Fibroblast of pulmonary artery (primary cell): ENCODE measurements around the gene LENG1.
"Not testable (repeated sequence)": the region's sequence is repeated elsewhere in the genome, so short reads cannot be mapped to it uniquely, and the experiment has no call there.

Experiments
- DNase-seq: peaks from one replicate; pipeline ENCODE4 v3.0.0-alpha.2; 2010; ENCODE audit warnings: low read depth
- H3K4me3 ChIP-seq: replicated peaks from 2 replicates; pipeline ENCODE4 v1.5.1; 2011; ENCODE audit warnings: low read depth, mild to moderate bottlenecking, control low read depth, low read length, moderate library complexity
- TF ChIP-seq, protein P1 (sequence below): IDR thresholded peaks from 2 replicates; pipeline ENCODE4 v1.5.1; 2011; ENCODE audit warnings: mild to moderate bottlenecking, control low read depth, low read length, inconsistent platforms; ENCODE audit errors: missing control alignments

The LENG1 gene

DNA sequence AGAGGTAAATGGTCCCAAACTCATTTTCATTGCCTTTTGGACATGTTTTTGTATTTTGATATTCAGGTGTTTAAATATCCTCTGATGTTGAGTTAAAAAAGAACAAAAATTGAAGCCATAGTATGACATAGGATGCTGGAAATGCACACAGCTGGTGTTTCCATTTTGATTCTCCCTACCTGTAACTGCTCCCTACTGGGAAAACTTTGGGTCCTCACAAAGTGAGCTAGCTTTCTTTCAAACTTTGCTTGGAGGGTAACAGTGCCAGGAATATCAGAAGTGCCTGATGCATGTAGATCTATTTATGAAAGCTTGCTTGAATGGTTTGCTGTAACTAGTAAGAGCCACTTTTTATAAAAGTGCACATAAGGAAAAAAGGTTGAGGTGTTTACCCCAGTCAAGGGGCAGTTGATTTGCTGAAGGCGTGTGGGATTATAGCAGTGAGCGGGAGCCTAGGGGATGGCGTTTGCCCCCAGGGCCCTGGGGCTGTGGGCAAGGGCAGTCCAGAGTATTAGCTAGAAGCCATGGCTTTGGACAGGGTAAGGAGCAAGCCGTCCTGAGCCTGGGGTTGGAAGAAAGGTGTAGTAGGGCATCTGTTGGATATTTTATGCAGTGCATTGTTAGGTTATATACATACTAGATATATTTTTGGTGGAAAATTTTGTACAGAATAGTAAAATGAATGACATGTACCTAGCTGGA, 45.4 kb upstream of the LENG1 start:
- no peak overlapping the region for H3K4me3 ChIP-seq
- TF ChIP-seq, protein P1, sequence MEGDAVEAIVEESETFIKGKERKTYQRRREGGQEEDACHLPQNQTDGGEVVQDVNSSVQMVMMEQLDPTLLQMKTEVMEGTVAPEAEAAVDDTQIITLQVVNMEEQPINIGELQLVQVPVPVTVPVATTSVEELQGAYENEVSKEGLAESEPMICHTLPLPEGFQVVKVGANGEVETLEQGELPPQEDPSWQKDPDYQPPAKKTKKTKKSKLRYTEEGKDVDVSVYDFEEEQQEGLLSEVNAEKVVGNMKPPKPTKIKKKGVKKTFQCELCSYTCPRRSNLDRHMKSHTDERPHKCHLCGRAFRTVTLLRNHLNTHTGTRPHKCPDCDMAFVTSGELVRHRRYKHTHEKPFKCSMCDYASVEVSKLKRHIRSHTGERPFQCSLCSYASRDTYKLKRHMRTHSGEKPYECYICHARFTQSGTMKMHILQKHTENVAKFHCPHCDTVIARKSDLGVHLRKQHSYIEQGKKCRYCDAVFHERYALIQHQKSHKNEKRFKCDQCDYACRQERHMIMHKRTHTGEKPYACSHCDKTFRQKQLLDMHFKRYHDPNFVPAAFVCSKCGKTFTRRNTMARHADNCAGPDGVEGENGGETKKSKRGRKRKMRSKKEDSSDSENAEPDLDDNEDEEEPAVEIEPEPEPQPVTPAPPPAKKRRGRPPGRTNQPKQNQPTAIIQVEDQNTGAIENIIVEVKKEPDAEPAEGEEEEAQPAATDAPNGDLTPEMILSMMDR, result no peak
- DNase-seq, result no peak

DNA sequence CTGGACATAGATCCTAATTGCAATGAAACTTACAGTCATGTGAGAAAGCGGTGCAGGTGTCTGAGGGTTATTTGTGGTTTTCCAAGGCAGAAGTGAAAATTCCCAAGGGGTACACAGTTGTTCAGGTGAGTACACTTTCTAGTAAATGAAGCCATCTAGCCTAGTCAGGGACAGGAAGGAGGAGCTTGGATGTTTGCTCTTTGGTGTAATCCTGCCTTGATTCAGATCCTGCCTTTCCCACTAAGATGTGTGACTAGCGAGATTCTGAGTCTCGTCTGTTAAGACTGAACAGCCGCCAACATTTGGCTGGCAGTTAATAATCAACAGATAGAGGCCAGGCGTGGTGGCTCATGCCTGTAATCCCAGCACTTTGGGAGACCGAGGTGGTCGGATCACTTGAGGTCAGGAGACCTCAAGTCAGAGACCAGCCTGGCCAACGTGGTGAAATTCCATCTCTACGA, 43.7 kb upstream of the LENG1 start:
- no peak for DNase-seq
- TF ChIP-seq, protein P1, result no peak
- peak overlapping the region; percentile 97 for H3K4me3 ChIP-seq

DNA sequence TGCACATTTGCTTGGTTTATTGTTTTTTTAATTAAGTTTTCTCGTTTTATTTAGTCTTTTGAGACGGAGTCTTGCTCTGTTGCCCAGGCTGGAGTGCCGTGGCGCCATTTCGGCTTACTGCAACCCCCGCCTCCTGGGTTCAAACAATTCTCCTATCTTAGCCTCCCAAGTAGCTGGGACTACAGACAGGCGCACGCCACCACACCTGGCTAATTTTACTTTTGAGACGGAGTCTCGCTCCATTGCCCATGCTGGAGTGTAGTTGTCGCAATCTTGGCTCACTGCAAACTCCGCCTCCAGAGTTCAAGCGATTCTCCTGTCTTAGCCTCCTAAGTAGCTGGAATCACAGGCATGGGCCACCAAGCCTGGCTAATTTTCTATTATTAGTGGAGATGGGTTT, 42.5 kb upstream of the LENG1 start:
- peak; percentile 33 for DNase-seq
- peak overlapping the region; percentile 97 for H3K4me3 ChIP-seq
- TF ChIP-seq, protein P1, result no peak

DNA sequence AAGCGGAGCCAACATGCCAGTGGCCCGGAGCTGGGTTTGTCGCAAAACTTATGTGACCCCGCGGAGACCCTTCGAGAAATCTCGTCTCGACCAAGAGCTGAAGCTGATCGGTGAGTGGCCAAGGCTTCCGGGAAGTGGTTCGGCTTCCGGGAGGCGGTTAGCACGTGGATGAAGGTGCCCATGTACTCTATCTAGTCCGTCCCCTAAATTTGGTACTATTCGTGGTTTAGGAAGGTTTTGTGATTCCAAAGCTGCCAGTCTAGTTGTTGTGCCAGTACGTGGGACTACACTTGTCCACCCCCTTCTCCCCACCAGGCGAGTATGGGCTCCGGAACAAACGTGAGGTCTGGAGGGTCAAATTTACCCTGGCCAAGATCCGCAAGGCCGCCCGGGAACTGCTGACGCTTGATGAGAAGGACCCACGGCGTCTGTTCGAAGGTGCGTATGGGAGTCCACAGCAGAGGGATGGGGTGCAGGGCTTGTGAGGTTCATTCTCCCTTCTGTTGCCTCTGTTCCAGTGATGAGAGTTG, 41.7 kb upstream of the LENG1 start:
- H3K4me3 ChIP-seq, result peak overlapping the region; percentile 97
- TF ChIP-seq, protein P1, result no peak
- no peak for DNase-seq

DNA sequence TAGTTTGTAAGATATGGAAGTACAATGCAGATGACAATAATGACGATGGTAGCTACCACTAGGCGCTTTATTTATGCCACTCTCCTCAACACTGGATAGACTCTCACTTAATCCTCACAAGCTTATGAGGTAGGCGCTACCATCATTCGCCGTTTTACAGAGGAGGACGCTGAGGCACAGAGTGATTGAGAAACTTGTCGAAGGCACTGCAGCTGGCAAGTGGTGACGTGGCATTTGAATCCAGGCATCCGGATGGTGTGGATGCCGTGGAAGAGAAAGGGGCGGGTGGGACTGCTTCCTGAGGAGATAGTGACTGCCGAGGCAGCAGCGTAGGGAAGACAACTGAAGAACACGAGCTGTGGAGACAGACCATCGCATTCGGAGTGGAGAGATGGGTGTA, 39.9 kb upstream of the LENG1 start:
- no peak overlapping the region for H3K4me3 ChIP-seq
- TF ChIP-seq, protein P1, result no peak
- no peak for DNase-seq

DNA sequence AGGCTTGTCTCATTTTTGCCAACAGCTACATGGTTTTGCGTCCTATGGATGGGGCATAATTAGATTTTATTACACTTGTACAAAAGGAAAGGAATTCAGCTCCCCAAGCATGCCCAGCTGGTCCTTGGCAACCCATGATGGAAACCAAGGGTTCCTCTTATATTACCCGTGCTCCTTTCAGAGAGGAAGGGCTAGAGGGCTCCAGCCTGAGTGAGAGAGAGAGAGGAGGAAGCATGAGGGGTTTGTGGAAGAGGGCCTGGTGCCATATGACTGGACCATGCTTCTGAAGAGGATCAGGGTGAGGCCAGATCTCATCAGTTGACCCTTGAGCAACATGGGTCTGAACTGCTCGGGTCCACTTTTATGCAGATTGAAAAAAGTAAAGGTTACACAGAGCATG, 37.6 kb upstream of the LENG1 start:
- no peak for DNase-seq
- no peak overlapping the region for H3K4me3 ChIP-seq
- TF ChIP-seq, protein P1, result no peak

DNA sequence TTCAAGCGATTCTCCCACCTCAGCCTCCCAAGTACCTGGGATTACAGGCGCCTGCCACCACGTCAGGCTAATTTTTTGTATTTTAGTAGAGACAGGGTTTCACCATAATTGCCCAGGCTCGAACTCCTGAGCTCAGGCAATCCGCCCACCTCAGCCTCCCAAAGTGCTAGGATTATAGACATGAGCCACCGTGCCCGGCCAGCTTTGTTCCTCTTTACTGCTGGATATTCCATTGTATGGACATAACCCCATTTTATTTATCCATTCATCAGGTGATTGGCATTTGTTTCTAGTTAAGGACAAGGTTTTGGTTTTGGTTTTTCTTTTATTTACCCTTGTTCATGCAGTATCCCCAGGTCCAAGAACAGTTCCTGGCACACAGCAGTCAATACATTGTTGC, 37.0 kb upstream of the LENG1 start:
- no peak for DNase-seq
- TF ChIP-seq, protein P1, result no peak
- H3K4me3 ChIP-seq, result no peak overlapping the region

DNA sequence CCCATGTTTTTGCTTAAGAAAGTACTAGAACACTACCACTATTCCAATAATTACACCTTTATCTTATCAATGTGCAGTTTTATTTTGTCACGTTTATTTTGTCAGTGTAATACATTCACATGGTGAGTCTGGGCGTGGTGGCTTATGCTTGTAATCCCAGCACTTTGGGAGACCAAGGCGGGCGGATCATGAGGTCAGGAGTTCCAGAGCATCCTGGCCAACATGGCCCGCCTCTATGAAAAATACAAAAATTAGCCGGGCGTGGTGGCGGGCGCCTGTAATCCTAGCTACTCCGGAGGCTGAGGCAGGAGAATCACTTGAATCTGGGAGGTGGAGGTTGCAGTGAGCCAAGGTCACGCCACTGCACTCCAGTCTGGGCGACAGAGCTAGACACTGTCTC, 34.9 kb upstream of the LENG1 start:
- DNase-seq, H3K4me3 ChIP-seq: not testable (repeated sequence)
